Type B pancreatic cell (in vitro differentiated cells): ENCODE measurements around the gene RTN3. TPM values are rescaled to one million over a fixed set of nuclear protein-coding genes. Genes with fewer than 3 reads are reported as not detected.

Source experiments
- DNase-seq: peaks from one replicate; pipeline ENCODE4 v3.0.0; 2021; ENCODE audit warnings: mixed read lengths; ENCODE audit not compliant: unreplicated experiment; ENCODE audit errors: extremely low spot score
- H3K27ac Mint-ChIP-seq: 2 replicates; pipeline ENCODE4 v1.8.0; 2021; ENCODE audit warnings: mild to moderate bottlenecking, mixed read lengths
- H3K27me3 Mint-ChIP-seq: 2 replicates; pipeline ENCODE4 v1.8.0; 2021; ENCODE audit warnings: mixed read lengths
- H3K36me3 Mint-ChIP-seq: 2 replicates; pipeline ENCODE4 v1.8.0; 2021; ENCODE audit warnings: mixed read lengths
- H3K4me1 Mint-ChIP-seq: one replicate; pipeline ENCODE4 v1.8.0; 2021; ENCODE audit warnings: mixed read lengths; ENCODE audit not compliant: unreplicated experiment
- H3K4me3 Mint-ChIP-seq: 2 replicates; pipeline ENCODE4 v1.8.0; 2021; ENCODE audit warnings: mild to moderate bottlenecking, mixed read lengths
- H3K9me3 Mint-ChIP-seq: 2 replicates; pipeline ENCODE4 v1.8.0; 2021; ENCODE audit warnings: mixed read lengths
- total RNA-seq: library from RNA; stranded (reverse); gene quantifications from 2 replicates; pipeline ENCODE4 v1.2.1, GENCODE V29; 2021; ENCODE audit warnings: low replicate concordance
- TF ChIP-seq, protein P1 (sequence below): fragments of 200-600 bp; sonication (generic); conservative IDR thresholded peaks from 2 replicates; pipeline ENCODE4 v1.5.0; 2021; ENCODE audit warnings: antibody characterized with exemption, mild to moderate bottlenecking

RTN3 gene
- total RNA-seq, 1 donor from 2014 or later: 95.0 TPM

DNA sequence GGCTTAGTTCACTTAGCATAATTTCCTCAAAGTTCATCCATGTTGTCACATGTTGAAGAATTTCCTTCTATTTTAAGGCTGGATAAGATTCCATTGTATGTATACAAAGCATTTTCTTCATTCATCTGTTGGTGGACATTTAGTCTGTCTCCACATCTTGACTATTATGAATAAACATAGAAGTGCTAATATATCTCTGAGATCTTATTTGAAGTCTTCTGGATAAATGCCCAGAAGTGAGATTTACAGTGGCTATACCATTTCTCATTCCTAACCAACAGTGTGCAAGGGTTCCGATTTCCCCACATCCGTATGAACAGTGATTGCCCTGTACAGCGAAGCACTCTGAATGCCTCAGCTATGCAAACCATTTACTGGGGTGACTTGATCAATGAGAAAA, 93.9 kb downstream of the RTN3 start:
- H3K4me3 Mint-ChIP-seq: no peak overlapping the region
- H3K36me3 Mint-ChIP-seq: no peaks in the 10 kb centered on the region
- TF ChIP-seq, protein P1, sequence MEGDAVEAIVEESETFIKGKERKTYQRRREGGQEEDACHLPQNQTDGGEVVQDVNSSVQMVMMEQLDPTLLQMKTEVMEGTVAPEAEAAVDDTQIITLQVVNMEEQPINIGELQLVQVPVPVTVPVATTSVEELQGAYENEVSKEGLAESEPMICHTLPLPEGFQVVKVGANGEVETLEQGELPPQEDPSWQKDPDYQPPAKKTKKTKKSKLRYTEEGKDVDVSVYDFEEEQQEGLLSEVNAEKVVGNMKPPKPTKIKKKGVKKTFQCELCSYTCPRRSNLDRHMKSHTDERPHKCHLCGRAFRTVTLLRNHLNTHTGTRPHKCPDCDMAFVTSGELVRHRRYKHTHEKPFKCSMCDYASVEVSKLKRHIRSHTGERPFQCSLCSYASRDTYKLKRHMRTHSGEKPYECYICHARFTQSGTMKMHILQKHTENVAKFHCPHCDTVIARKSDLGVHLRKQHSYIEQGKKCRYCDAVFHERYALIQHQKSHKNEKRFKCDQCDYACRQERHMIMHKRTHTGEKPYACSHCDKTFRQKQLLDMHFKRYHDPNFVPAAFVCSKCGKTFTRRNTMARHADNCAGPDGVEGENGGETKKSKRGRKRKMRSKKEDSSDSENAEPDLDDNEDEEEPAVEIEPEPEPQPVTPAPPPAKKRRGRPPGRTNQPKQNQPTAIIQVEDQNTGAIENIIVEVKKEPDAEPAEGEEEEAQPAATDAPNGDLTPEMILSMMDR: no peak
- DNase-seq: no peak
- H3K27ac Mint-ChIP-seq: no peak overlapping the region
- peaks cover 17% of the 10 kb centered on the region for H3K4me1 Mint-ChIP-seq
- peaks cover 5% of the 10 kb centered on the region for H3K9me3 Mint-ChIP-seq
- H3K27me3 Mint-ChIP-seq: peaks cover 17% of the 10 kb centered on the region

- TF ChIP-seq, protein P1: no peak
- Mint-ChIP-seq H3K4me3 (no peak overlapping the region), H3K27me3 (peaks cover 3% of the 10 kb centered on the region), H3K27ac (no peak overlapping the region), H3K36me3 (no peaks in the 10 kb centered on the region), H3K9me3 (peaks cover 5% of the 10 kb centered on the region), H3K4me1 (peaks cover 12% of the 10 kb centered on the region)
- DNase-seq: no peak
These were observed 97.7 kb downstream of the RTN3 start for GRCh38 chr11:63779039-63779438.

DNA sequence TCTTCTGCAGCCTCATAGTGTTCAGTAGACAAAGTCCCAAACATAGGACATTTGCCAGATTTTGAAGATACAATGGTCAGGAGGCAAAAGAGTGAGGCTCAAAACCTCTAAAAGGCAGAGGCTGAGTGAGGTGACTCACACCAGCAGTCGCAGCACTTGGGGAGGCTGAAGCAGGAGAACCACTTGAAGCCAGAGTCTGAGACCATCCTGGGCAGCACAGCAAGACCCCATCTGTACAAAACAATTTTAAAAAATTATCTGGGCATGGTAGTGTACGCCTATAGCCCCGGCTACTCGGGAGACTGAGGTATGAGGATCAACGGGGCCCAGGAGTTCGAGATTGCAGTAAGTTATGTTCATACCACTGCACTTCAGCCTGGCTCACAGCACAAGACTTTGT, 101.4 kb downstream of the RTN3 start:
- peaks cover 18% of the 10 kb centered on the region for H3K4me1 Mint-ChIP-seq
- no peak for DNase-seq
- H3K36me3 Mint-ChIP-seq: no peaks in the 10 kb centered on the region
- TF ChIP-seq, protein P1: no peak
- no peak overlapping the region for H3K27ac Mint-ChIP-seq
- no peak overlapping the region for H3K4me3 Mint-ChIP-seq
- no peaks in the 10 kb centered on the region for H3K9me3 Mint-ChIP-seq
- no peaks in the 10 kb centered on the region for H3K27me3 Mint-ChIP-seq

DNA sequence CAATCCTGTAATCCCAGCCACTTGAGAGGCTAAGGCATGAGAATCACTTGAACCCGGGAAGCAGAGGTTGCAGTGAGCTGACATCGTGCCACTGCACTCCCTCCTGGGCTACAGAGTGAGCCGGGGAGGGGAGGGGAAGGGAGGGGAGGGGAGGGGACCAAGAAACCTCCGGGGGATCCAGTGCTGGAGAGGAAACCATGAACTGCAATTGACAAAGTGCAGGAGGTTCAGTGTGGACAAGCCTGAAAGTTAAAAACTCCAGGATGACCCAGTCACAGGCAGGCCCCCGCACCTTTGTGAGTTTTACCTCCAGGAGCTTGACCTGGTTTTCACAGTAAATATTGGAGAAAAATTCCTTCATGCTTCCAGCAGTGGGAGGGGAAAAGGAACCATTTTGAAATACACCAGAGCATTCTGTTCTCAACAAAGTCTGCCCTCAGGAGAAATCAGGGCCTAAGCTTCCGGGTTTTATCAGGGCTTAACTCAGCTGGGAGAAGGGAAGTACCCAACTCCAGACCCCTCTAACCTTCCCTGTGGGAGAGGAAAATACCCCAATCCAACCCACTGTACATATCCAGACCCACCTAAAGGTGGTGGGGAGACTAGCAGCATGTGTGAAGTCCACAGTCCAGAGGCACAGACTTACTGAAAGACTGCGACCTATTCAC, 102.8 kb downstream of the RTN3 start:
- peak overlapping the region; percentile 6 for H3K27ac Mint-ChIP-seq
- H3K27me3 Mint-ChIP-seq: no peaks in the 10 kb centered on the region
- no peaks in the 10 kb centered on the region for H3K9me3 Mint-ChIP-seq
- H3K36me3 Mint-ChIP-seq: no peaks in the 10 kb centered on the region
- H3K4me1 Mint-ChIP-seq: peaks cover 8% of the 10 kb centered on the region
- TF ChIP-seq, protein P1: no peak
- no peak for DNase-seq
- no peak overlapping the region for H3K4me3 Mint-ChIP-seq

DNA sequence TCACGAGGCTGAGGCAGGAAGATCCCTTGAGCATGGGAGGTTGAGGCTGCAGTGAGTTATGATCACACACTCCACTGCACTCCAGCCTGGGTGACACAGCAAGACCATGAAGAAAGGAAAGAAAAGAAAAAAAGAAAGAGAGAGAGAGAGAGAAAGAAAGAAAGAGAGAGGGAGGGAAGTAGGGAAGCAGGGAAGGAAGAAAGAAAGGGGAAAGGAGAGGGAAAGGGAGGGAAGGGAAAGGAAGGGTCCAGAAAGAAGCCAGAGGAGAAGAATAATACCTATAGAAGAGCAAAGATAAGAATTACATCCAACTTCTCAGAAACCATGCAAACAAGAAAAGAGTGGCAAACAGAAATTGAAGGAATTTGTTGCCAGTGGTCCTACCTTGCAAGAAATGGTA, 104.5 kb downstream of the RTN3 start:
- H3K27me3 Mint-ChIP-seq: no peaks in the 10 kb centered on the region
- peaks cover 8% of the 10 kb centered on the region for H3K4me1 Mint-ChIP-seq
- DNase-seq: no peak
- no peaks in the 10 kb centered on the region for H3K9me3 Mint-ChIP-seq
- H3K4me3 Mint-ChIP-seq: no peak overlapping the region
- H3K36me3 Mint-ChIP-seq: no peaks in the 10 kb centered on the region
- no peak overlapping the region for H3K27ac Mint-ChIP-seq
- TF ChIP-seq, protein P1: no peak
